Heart left ventricle (tissue), 13 donors: ENCODE measurements around the gene MAML3.

Experiments
- CTCF ChIP-seq, 12 donors: fragments of 200-600 bp; sonication (generic) in 4 of 12; IDR thresholded peaks; one replicate each; pipeline versions ENCODE4 v1.5.0 to v1.8.0; 2018 to 2022; ENCODE audit warnings: antibody characterized with exemption in 12 of 12, mild to moderate bottlenecking in 5 of 12
- POLR2A ChIP-seq, 2 donors: fragments of 450-650 bp; IDR thresholded peaks; one replicate each; pipeline ENCODE4 v1.6.1; 2017; ENCODE audit warnings: antibody characterized with exemption in 2 of 2, mild to moderate bottlenecking in 2 of 2, moderate library complexity in 2 of 2
- donor health status: ischemic (EF 13 %, LVEDD 7.1; RV severe dilation, severe dysfunction).
- donor health status: DM: no; HTN: yes; CAD: no.
- donor health status: DM: no; HTN: no; CAD: no.
- donor health status: ischemic (EF 25% LVEDD 6.9; RV normal size, moderate dysfunction).
- donor health status: ischemic (EF 25% LVEDD 5.7; RV mildly dilated, moderate dysfunction).
- donor health status: ischemic (EF 35%, LVEDD 5.7; RV mildly dilated, moderate dysfunction).
- donor health status: nonischemic (EF 11% LVEDD 7.7; RV severe dilation, severe dysfunction).
- donor health status: DM: yes; HTN: yes; CAD: no.
- donor health status: PGD.
- donor health status: ischemic (EF 29% LVEDD 5.4; RV normal size, mild dysfunction).
- donor health status: nonischemic (EF 23%, LVEDD 6.1; RV moderate dilation, normal function).

- TF ChIP-seq POLR2A (IDR thresholded peaks at IDR 0.05) (no peak), CTCF (IDR thresholded peaks at IDR 0.05) (no peak)
These were observed 20.4 kb downstream of the MAML3 start for GRCh38 chr4:140133576-140133975.
